ENCODE results near the gene MACROD2.
A peak's percentile ranks its signal among the peaks of the same experiment; 100 is the strongest.

Gene MACROD2

GRCh38 chr20:14404515-14404914, 409.2 kb downstream of the MACROD2 start:
- FAIRE-seq (no peak), DNase-seq (ENCODE audit: low spot score) (no peak)

GRCh38 chr20:14406495-14406894, 411.2 kb downstream of the MACROD2 start:
- peak; percentile 74 for DNase-seq (ENCODE audit: low spot score)
- peak; percentile 80 for FAIRE-seq

- DNase-seq (ENCODE audit: low spot score) (no peak), FAIRE-seq (no peak)
These were observed 412.0 kb downstream of the MACROD2 start for GRCh38 chr20:14407336-14407735.

GRCh38 chr20:14410869-14411555, 415.7 kb downstream of the MACROD2 start:
- FAIRE-seq (no peak), DNase-seq (ENCODE audit: low spot score) (no peak)

- FAIRE-seq (no peak), DNase-seq (ENCODE audit: low spot score) (no peak)
These were observed 416.9 kb downstream of the MACROD2 start for GRCh38 chr20:14412065-14412681.

GRCh38 chr20:14413835-14414234, 418.5 kb downstream of the MACROD2 start:
- FAIRE-seq, result no peak
- no peak for DNase-seq (ENCODE audit: low spot score)

- FAIRE-seq, result no peak
- DNase-seq (ENCODE audit: low spot score), result no peak
These were observed 419.2 kb downstream of the MACROD2 start for GRCh38 chr20:14414560-14414959.

GRCh38 chr20:14415467-14415866, 420.2 kb downstream of the MACROD2 start:
- DNase-seq (ENCODE audit: low spot score) (no peak), FAIRE-seq (no peak)

GRCh38 chr20:14418376-14418775, 423.1 kb downstream of the MACROD2 start:
- FAIRE-seq (no peak), DNase-seq (ENCODE audit: low spot score) (no peak)

GRCh38 chr20:14422892-14423291, 427.6 kb downstream of the MACROD2 start:
- FAIRE-seq (no peak), DNase-seq (ENCODE audit: low spot score) (no peak)

- DNase-seq (ENCODE audit: low spot score) (no peak), FAIRE-seq (no peak)
These were observed 436.3 kb downstream of the MACROD2 start for GRCh38 chr20:14431568-14431967.

GRCh38 chr20:14432085-14432484, 436.8 kb downstream of the MACROD2 start:
- no peak for FAIRE-seq

GRCh38 chr20:14432597-14432996, 437.3 kb downstream of the MACROD2 start:
- no peak for FAIRE-seq
- DNase-seq (ENCODE audit: low spot score), result no peak

More at GRCh38 chr20:14432085-14432484, 436.8 kb downstream of the MACROD2 start:
- DNase-seq (ENCODE audit: low spot score), result no peak

GRCh38 chr20:14434384-14435136, 439.2 kb downstream of the MACROD2 start:
- no peak for FAIRE-seq
- DNase-seq (ENCODE audit: low spot score), result no peak

- FAIRE-seq, result no peak
- DNase-seq (ENCODE audit: low spot score), result no peak
These were observed 445.9 kb downstream of the MACROD2 start for GRCh38 chr20:14441201-14441600.

- FAIRE-seq (no peak), DNase-seq (ENCODE audit: low spot score) (no peak)
These were observed 448.8 kb downstream of the MACROD2 start for GRCh38 chr20:14444106-14444505.

- DNase-seq (ENCODE audit: low spot score), result no peak
- FAIRE-seq, result no peak
These were observed 450.0 kb downstream of the MACROD2 start for GRCh38 chr20:14445310-14445709.

GRCh38 chr20:14445902-14446301, 450.6 kb downstream of the MACROD2 start:
- FAIRE-seq, result no peak

GRCh38 chr20:14446446-14446845, 451.1 kb downstream of the MACROD2 start:
- FAIRE-seq, result no peak

More at GRCh38 chr20:14445902-14446301, 450.6 kb downstream of the MACROD2 start:
- DNase-seq (ENCODE audit: low spot score), result no peak

GRCh38 chr20:14449323-14449722, 454.0 kb downstream of the MACROD2 start:
- DNase-seq (ENCODE audit: low spot score), result peak; percentile 1

More at GRCh38 chr20:14446446-14446845, 451.1 kb downstream of the MACROD2 start:
- no peak for DNase-seq (ENCODE audit: low spot score)

GRCh38 chr20:14450256-14450655, 454.9 kb downstream of the MACROD2 start:
- DNase-seq (ENCODE audit: low spot score), result peak; percentile 1
- FAIRE-seq, result no peak

More at GRCh38 chr20:14449323-14449722, 454.0 kb downstream of the MACROD2 start:
- FAIRE-seq, result no peak

GRCh38 chr20:14451458-14451857, 456.1 kb downstream of the MACROD2 start:
- DNase-seq (ENCODE audit: low spot score) (no peak), FAIRE-seq (no peak)

Data from RCC 7860 (cell line).